Stimulated activated CD4-positive, alpha-beta T cell treated with anti-CD3 and anti-CD28 coated beads, Interleukin-1b, Interleukin-23, amount 100 ng/mL, for 1 hour (primary cell): ENCODE results near the gene ACD.
"Not testable (repeated sequence)": the region's sequence is repeated elsewhere in the genome, so short reads cannot be mapped to it uniquely, and the experiment has no call there.

ENCODE experiments used
- DNase-seq, 2 donors: peaks; one replicate each; pipeline ENCODE4 v3.0.0-alpha.2; 2020; ENCODE audit warnings: low read depth in 2 of 2

The ACD gene

GRCh38 chr16:67659675-67660563 is at the start of gene ACD:
Gene ACD, minus strand, starts transcription at chr16:67660260. Its CDS starts 40 bp downstream, at chr16:67660220.
- DNase-seq = peak; percentile 86 to 93

GRCh38 chr16:67709050-67709449 is 49.0 kb upstream of the ACD start:
- no peak for DNase-seq

DNA sequence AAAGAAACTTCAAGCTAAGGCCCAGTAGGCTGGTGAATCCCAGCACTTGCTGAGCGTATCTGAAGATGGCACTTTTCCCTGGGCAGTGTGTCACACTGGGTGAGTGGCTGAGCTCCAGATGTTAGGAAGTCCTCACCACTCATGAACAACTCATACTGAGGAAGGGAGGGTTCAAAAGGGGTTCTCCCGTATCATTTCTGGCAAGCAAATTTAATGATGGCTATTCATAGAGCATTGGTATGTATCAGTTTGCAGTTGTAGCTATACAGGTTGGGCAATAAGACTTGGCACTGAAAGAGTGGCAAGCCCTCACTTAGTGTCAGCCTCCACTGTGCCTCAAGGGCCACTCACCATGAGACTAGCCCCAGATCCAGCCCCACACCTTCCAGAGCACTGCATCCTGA is 48.3 kb upstream of the ACD start:
- no peak for DNase-seq

GRCh38 chr16:67707790-67708189 is 47.7 kb upstream of the ACD start:
- no peak for DNase-seq

DNA sequence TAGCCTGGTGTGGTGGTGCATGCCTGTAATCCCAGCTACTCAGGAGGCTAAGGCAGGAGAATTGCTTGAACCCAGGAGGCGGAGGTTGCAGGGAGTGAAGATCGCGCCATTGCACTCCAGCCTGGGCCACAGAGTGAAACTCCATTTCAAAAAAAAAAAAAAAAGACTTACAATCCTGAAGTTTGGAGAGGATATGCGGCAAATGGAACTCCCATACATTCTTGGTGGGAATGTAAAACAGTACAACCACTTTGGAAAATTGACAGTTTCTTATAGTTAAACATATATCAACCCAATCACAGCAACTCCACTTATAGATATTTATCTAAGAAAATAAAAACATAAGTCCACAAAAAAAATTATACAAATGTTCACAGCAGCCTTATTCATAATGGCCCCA is 47.1 kb upstream of the ACD start:
- DNase-seq = no peak

GRCh38 chr16:67704110-67704509 is 44.0 kb upstream of the ACD start:
- DNase-seq = no peak

GRCh38 chr16:67703626-67704025 is 43.6 kb upstream of the ACD start:
- DNase-seq = no peak

DNA sequence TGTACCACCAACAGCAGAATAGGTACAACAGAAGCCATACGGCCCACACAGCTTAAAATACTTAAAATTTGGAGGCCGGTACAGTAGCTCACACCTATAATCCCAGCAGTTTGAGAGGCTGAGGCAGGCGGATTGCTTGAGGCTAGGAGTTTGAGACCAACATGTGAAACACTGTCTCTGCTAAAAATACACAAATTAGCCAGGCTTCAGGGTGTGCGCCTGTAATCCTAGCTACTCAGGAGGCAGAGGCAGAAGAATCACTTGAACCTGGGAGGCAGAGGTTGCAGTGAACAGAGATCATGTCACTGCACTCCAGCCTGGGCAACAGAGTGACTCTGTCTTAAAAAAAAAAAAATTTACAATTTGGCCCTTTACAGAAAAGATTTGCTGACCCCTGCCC is 42.1 kb upstream of the ACD start:
- no peak for DNase-seq

DNA sequence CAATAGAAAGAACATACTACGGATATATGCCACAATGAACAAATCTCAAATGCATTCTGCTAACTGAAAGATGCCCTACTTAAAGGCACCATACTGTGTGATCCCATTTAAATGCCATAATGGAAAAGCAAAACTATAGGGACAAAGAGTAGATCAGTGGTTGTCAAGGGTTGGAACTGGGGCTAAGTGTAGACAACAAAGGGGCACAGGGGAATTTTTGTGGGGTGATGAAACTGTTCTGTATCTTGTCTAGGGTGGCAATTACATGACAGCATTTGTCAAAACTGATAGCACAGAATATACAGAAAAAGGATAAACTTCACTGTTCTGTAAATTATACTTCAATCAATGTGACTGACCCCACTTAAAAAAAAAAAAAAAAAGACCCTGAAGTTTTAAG is 41.4 kb upstream of the ACD start:
- no peak for DNase-seq

- no peak for DNase-seq
Measured at GRCh38 chr16:67699265-67699664, 39.2 kb upstream of the ACD start.

DNA sequence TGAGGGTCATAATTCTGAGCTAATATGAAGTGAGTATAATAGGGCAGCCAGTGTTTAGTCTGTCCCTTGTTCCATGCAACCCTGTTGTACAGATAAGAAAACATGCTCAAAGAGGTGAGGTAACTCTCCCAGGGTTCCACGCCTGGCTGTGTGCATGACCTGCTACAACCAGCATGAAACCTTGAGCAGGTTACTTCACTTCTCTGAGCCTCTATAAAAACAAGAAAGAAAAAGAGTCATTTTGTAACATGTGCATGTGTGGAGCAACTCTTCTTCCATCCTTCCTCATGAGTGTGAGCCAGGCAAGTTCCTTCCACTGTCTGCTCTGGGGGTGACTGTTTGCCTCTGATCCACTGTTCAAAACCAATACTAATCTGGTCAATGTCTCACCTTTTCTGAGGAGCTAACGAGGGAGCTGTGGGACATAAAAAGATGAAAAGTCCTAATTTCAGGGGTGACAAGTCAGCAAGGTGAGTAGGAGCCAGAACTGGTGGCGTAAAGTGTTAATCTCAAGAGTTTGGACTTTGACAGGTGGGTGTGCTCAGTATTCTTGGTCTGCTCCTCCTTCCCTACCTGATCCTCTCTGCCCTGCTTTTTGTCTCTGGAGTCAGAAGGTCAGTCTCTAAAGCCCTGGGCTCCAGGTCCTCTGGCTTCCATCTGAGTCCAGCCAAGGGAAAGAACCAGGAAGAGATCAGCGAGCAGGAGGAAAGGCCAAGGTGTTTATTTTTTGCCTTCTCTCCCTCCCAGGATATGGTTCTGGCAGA is 37.5 kb upstream of the ACD start:
- no peak for DNase-seq

DNA sequence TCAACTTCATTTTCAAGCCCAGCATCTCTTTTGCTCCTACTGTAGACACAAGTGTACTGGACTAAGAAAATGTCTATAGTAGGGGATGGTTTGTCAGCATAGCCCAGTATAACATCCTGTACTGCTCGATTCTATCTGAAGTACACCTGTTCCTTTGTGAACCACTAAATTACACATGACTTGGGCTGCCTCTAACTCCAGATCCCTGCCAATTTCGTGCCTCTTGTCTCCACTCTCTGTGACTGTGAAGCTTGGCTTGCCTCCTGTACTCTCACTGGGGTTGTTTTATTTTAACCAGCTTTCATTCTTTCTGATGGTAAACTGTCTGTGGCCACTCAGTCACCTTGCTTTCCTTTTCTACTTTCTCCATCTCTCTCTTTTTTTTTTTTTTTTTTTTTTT is 34.6 kb upstream of the ACD start:
- no peak for DNase-seq

- not testable (repeated sequence) for DNase-seq
Measured at GRCh38 chr16:67693517-67694285, 33.6 kb upstream of the ACD start.

DNA sequence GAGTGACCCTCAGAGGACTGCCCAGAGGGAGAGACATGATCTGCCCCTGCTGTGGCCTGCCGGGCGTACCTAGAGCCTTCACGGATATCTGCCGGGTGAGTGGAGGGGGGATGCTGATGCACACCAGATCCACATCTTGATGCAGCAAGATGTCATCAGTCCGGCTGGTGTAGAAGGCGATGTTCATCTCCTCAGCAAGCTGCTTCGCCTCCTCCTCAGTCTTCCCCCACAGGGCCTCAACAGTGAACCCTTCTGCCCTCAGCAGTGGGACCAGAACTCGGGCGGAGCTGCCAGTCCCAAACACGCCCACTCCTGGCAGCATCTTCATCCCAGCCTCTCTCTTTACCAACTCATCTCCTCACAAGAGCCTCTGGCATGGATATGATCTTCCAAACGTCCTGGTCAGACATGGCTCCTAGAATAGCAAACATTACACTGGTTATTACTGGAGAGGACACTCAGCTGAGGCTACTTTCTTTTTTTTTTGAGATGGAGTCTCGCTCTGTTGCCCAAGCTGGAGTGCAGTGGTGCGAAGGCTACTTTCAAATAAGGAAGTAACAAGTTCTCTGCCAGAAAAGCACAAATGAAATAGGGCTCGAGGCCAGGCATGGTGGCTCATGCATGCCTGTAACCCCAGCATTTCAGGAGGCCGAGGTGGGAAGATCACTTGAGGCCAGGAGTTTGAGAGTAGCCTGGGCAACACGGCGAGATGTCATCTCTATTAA is 25.5 kb upstream of the ACD start:
- no peak for DNase-seq

DNA sequence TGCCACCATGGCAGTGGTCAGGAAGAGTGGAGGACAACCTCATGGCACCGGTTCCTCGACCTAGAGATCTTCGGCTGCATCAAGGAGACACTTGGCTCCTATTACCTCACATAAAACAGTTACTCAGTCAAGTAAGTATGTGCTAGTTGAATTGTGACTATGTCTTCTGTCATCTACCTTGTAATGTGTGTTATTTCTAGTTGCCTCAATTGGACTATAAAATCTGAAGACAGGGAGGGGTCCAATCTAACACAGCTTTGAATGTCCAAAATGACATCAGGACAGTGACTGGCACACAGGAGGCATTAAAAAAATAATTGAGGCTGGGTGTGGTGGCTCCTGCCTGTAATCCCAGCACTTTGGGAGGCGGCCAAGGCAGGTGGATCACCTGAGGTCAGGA is 23.7 kb upstream of the ACD start:
- no peak for DNase-seq

DNA sequence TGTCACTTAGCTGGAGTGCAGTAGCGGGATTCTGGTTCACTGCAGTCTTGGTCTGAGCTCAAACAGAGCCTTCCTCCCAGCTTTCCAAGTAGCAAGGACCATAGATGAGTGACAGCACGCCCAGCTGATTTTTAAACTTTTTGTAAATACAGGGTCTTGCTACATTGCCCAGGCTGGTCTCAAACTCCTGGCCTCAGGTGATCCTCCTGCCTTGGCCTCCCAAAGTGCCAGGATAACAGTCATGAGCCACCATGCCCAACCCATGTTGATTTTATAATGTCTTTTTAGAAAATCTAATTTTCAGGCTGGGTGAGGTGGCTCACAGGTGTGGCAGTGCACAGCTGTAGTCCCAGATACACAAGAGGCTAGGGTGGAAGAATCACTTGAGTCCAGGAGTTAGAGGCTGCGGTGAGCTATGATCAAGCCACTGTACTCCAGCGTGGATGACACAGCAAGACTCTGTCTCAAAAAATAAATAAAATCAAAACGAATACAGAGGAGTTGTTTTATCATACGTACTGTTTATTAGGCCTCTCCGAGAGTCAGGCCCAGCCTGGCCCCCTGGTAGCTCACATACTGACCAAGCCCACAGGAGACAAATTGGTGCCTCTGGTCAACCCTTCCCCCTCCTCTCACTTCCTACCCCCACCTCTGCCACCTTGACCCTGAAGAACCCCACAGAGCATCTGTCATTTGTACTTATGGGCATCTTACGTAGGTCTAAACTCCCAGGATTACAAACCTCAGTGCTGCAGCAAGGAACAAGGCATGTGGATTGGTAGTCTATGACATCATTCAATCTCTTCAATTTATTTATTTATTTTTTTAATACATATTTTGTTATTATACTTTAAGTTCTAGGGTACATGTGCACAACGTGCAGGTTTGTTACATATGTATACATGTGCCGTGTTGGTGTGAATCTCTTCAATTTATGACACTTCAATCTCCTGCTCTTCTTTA is 20.2 kb upstream of the ACD start:
- DNase-seq = no peak

- DNase-seq = no peak
Measured at GRCh38 chr16:67678354-67679023, 18.4 kb upstream of the ACD start.

GRCh38 chr16:67677712-67678111 is 17.7 kb upstream of the ACD start:
- DNase-seq = no peak

GRCh38 chr16:67676939-67677338 is 16.9 kb upstream of the ACD start:
- no peak for DNase-seq

DNA sequence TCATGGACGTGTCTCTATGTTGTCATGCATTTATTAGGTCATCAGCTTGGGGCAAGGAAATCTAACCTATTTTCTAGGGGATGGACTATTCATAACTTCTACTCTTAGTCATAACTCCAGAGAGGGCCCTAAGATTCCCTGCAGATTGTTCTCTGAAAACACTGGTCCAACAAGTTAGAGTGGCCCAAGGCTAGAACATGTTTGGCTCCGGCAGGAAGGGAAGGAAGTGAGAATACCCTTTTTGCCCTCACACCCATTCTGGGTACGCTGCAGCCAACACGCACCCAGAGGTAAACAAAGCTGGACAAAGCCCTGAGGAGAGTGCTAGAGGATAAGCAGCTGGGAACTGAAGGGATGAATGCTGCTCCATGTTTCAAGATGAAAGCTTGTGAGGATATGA is 16.5 kb upstream of the ACD start:
- DNase-seq = no peak
